Measurements from ENCODE around the gene SLC7A6. TPM values are rescaled to one million over a fixed set of nuclear protein-coding genes. Genes with fewer than 3 reads are reported as not detected.
A peak's percentile ranks its signal among the peaks of the same experiment; 100 is the strongest.

The SLC7A6 gene
- total RNA-seq, 1 donor from 2014 or later: 103 TPM

DNA sequence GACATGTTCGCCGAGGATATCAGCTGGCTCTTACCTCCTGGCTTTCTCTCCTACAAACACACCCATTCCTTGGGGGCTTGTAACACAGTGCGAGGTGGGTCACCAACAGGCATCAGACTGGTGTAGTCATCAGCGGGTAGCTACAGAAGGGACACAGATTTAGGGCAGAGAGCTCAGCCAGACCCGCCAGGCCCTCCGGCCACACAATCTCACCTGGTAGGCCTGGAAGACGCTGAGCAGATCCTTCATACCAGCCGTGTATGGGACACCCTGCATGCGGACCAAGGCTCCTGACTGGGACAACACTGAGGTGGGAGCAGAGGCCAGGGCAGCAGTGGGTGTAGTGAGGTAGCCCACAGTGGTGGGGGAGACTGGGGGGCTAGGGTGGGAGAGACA, 34.2 kb upstream of the SLC7A6 start:
- Mint-ChIP-seq H3K36me3 (ENCODE audit: low read depth) (peaks cover 26% of the 10 kb centered on the region), H3K4me3 (no peak overlapping the region), H3K27ac (no peak overlapping the region), H3K27me3 (no peaks in the 10 kb centered on the region), H3K4me1 (peaks cover 45% of the 10 kb centered on the region), H3K9me3 (no peaks in the 10 kb centered on the region)
- intact Hi-C loops (cut with micrococcal nuclease): no loop called here
- no peak for DNase-seq

GRCh38 chr16:68230956-68231355, 33.4 kb upstream of the SLC7A6 start:
- Mint-ChIP-seq H3K36me3 (ENCODE audit: low read depth) (peaks cover 23% of the 10 kb centered on the region), H3K4me3 (no peak overlapping the region), H3K9me3 (no peaks in the 10 kb centered on the region), H3K4me1 (peaks cover 41% of the 10 kb centered on the region), H3K27me3 (no peaks in the 10 kb centered on the region), H3K27ac (peak overlapping the region; percentile 70)
- DNase-seq: no peak
- intact Hi-C loops (cut with micrococcal nuclease): no loop called here

DNA sequence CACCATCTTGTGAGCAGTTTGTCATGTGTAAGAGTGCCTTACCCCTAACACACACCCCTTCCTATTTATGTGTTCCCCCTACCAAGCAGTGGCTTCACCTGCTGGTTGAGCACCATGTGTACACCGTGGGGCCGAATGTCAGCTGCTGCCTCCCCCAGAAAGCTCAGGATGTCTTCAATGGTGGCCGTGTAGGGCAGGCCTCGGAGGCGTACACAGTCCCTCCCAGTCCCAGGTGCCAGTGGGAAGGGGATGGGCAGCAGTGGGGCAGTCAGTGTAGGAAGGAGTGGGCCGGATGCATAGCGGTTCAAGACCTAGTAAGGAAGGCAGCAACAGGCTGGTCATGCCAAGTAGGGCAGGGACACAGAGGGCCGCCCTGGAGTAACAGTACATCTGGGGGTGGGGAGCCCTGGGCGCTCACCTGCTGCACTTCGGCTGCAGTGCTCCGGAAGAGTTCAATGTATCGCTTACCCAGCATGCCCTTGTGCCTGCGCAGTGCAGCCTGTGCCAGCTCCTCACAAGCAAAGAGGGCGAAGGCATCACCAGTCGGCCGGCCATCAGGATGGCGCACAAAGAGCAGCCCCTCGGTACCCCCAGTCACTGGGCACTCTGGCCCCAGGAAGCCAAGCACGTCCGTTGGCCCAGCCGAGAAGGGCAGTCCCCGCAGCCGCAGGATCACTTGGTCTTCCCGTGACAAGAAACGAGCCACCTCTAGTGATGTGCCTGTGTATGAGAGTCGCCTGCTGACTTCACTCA, 32.8 kb upstream of the SLC7A6 start:
- peak; percentile 58 for DNase-seq
- intact Hi-C loops (cut with micrococcal nuclease): no loop called here
- Mint-ChIP-seq H3K4me3 (no peak overlapping the region), H3K27ac (peak overlapping the region; percentile 12), H3K27me3 (peaks cover 2% of the 10 kb centered on the region), H3K36me3 (ENCODE audit: low read depth) (peaks cover 23% of the 10 kb centered on the region), H3K4me1 (peaks cover 42% of the 10 kb centered on the region), H3K9me3 (no peaks in the 10 kb centered on the region)

DNA sequence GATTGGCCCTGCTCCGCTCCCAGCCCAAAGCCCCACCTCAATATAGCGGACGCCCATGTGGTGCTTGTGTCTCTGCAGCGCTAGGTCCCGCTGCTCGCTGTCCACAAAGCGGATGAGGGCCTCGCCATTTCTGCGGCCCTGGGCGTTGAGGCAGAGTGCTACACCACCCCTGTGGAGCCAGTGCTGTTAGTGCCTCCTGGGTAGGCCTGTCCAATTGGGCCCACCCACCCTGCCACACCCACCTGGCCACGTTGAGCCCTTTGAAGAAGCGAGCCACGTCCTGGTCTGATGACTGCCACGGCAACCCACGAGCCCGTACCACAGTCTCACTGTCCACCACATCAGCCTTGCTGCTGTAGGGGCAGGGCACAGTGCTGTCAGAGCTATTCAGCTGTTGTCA, 32.0 kb upstream of the SLC7A6 start:
- H3K4me3 Mint-ChIP-seq: no peak overlapping the region
- H3K27ac Mint-ChIP-seq: no peak overlapping the region
- intact Hi-C loops (cut with micrococcal nuclease): no loop called here
- H3K27me3 Mint-ChIP-seq: peaks cover 2% of the 10 kb centered on the region
- no peaks in the 10 kb centered on the region for H3K9me3 Mint-ChIP-seq
- H3K4me1 Mint-ChIP-seq: peaks cover 41% of the 10 kb centered on the region
- peak; percentile 59 for DNase-seq
- peaks cover 20% of the 10 kb centered on the region for H3K36me3 Mint-ChIP-seq (ENCODE audit: low read depth)

DNA sequence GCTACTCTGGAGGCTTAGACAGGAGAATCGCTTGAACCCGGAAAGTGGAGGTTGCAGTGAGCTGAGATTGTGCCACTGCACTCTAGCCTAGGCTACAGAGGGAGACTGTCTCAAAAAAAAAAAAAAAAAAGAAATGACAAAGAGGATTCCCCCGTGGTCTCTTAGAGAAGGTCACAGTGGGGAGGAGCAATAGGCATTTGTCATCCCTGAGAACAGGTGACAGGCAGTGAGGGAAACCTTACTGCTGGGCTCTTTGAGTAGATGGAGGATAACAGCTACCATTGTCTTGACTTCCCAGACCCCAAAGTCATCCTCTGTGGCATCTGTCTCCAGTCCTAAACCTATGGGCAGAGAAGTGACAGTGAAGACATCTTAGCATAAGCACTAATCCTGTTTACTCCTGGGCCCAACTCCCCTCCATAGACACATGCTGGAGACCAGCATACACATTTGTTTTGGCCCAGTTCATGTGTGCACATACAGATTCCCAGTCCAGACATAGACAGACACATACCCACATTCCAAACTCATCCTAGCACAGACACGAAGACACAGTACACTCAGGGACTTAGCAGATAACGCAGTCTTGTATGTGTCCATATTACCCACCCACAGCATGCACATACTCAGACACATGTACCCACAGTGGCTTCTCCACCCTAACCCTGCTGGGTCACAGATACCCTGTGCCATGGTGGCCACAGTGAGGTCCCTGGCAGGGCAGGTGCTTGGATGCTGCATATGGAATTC, 31.1 kb upstream of the SLC7A6 start:
- H3K27ac Mint-ChIP-seq: peak overlapping the region; percentile 14
- peaks cover 15% of the 10 kb centered on the region for H3K36me3 Mint-ChIP-seq (ENCODE audit: low read depth)
- DNase-seq: peak; percentile 59
- H3K27me3 Mint-ChIP-seq: peaks cover 2% of the 10 kb centered on the region
- no peak overlapping the region for H3K4me3 Mint-ChIP-seq
- no peaks in the 10 kb centered on the region for H3K9me3 Mint-ChIP-seq
- H3K4me1 Mint-ChIP-seq: peaks cover 36% of the 10 kb centered on the region
- intact Hi-C loops (cut with micrococcal nuclease): no loop called here

DNA sequence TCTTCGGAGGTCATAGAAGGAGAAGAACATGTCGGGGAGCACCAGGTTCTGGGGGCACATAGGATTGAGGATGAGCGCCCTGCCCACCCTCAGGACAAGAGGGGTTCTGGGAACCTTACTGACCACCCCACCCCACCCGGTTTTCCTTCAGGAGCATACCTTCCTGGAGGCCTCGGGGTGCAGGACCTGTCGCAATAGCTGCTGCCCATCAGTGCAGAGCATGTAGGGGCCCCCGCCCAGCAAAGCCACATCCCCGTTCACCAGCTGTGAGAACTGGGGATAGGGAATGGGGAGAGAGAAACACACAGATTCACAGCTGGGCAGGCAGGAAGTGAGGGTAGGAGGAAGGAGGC, 30.5 kb upstream of the SLC7A6 start:
- no peaks in the 10 kb centered on the region for H3K9me3 Mint-ChIP-seq
- no peak overlapping the region for H3K27ac Mint-ChIP-seq
- H3K36me3 Mint-ChIP-seq (ENCODE audit: low read depth): peaks cover 15% of the 10 kb centered on the region
- peaks cover 35% of the 10 kb centered on the region for H3K4me1 Mint-ChIP-seq
- no peak overlapping the region for H3K4me3 Mint-ChIP-seq
- intact Hi-C loops (cut with micrococcal nuclease): no loop called here
- H3K27me3 Mint-ChIP-seq: peaks cover 2% of the 10 kb centered on the region
- no peak for DNase-seq

- Mint-ChIP-seq H3K9me3 (no peaks in the 10 kb centered on the region), H3K27ac (peak overlapping the region; percentile 21), H3K4me1 (peaks cover 31% of the 10 kb centered on the region), H3K36me3 (ENCODE audit: low read depth) (peaks cover 11% of the 10 kb centered on the region), H3K4me3 (peak overlapping the region; percentile 44), H3K27me3 (peaks cover 2% of the 10 kb centered on the region)
- intact Hi-C loops (cut with micrococcal nuclease): no loop called here
- DNase-seq: peak; percentile 62
Measured at GRCh38 chr16:68234188-68235107, 29.9 kb upstream of the SLC7A6 start.

- H3K4me3 Mint-ChIP-seq: no peak overlapping the region
- H3K36me3 Mint-ChIP-seq (ENCODE audit: low read depth): peaks cover 9% of the 10 kb centered on the region
Measured at GRCh38 chr16:68235108-68235886, 29.0 kb upstream of the SLC7A6 start.

DNA sequence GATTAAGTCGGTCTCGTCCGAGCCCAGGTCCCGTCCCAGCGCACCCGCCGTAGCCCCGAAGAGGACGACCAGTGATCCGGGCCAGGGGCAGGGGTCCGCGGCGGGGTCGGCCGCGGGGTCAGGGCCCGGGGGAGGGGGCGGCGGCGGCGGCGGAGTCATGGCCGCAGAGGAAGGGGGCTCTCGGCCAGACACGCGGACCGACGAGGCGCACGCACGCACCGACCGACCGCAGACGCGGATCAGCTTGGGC, 28.5 kb upstream of the SLC7A6 start, which contains the start of gene ESRP2:
ESRP2 (minus strand) TSS at position 241 of the 250 bp plus-strand sequence; CDS start at position 159, 82 bp downstream.
- H3K4me3 Mint-ChIP-seq: peak within 1 kb of the TSS; percentile 92
- H3K27ac Mint-ChIP-seq: peak within 1 kb of the TSS; percentile 70
- no peaks in the 10 kb centered on the region for H3K9me3 Mint-ChIP-seq
- H3K27me3 Mint-ChIP-seq: peaks cover 2% of the 10 kb centered on the region
- DNase-seq: no peak
- peaks cover 32% of the 10 kb centered on the region for H3K4me1 Mint-ChIP-seq
- intact Hi-C loops (cut with micrococcal nuclease): no loop called here
- peaks cover 5% of the 10 kb centered on the region for H3K36me3 Mint-ChIP-seq (ENCODE audit: low read depth)

More at GRCh38 chr16:68235108-68235886, 29.0 kb upstream of the SLC7A6 start:
- peak; percentile 66 for DNase-seq
- peaks cover 2% of the 10 kb centered on the region for H3K27me3 Mint-ChIP-seq
- peaks cover 34% of the 10 kb centered on the region for H3K4me1 Mint-ChIP-seq
- intact Hi-C loops (cut with micrococcal nuclease): no loop called here
- H3K9me3 Mint-ChIP-seq: no peaks in the 10 kb centered on the region
- H3K27ac Mint-ChIP-seq: no peak overlapping the region

DNA sequence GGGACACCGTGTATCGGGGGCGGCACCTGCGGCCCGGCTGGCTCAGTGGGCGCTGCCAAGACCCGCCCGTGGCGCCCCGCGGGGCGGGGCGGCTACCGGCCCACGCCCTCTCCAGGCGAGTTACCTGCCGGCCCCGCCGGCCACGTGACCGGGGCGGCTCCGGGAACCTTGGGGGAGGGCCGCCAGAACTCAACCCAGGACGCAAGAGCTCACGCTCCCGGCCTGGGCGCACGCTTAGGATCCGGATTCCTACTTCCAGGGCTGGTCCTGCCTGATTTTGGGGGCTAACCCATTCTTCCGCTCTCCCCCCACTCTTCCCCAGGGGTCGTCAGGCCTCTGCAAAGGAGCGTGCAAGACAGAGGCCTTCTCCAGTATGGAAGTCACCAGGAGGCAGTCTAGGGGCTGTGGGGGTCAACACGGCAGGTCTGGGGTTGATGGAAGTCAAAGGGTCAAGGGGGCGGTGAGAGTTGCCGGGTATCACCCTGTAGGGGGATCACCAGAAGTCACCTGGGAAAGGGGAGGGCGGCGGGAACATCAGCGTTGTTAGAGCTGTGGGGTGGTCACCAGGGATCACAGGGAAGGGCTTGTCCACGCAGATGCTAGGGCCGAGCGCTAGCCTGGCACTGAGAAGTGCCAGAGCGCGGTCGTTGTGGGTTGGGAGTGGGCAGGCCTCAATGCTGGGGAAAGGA, 28.0 kb upstream of the SLC7A6 start:
- peak overlapping the region; percentile 70 for H3K27ac Mint-ChIP-seq
- peaks cover 2% of the 10 kb centered on the region for H3K27me3 Mint-ChIP-seq
- H3K4me1 Mint-ChIP-seq: peaks cover 32% of the 10 kb centered on the region
- H3K4me3 Mint-ChIP-seq: peak overlapping the region; percentile 92
- peak; percentile 82 for DNase-seq
- intact Hi-C loops (cut with micrococcal nuclease): no loop called here
- peaks cover 4% of the 10 kb centered on the region for H3K36me3 Mint-ChIP-seq (ENCODE audit: low read depth)
- no peaks in the 10 kb centered on the region for H3K9me3 Mint-ChIP-seq

- H3K4me1 Mint-ChIP-seq: peaks cover 32% of the 10 kb centered on the region
- H3K27me3 Mint-ChIP-seq: peaks cover 2% of the 10 kb centered on the region
- DNase-seq: peak; percentile 68
- intact Hi-C loops (cut with micrococcal nuclease): loop anchor here (1.0 kb wide), 1 partner anchor 8 kb away; the partner anchor contains the start of gene PLA2G15
- H3K9me3 Mint-ChIP-seq: no peaks in the 10 kb centered on the region
- peak overlapping the region; percentile 70 for H3K27ac Mint-ChIP-seq
- peak overlapping the region; percentile 92 for H3K4me3 Mint-ChIP-seq
- peaks cover 3% of the 10 kb centered on the region for H3K36me3 Mint-ChIP-seq (ENCODE audit: low read depth)
Measured at GRCh38 chr16:68236826-68237242, 27.5 kb upstream of the SLC7A6 start.

GRCh38 chr16:68237243-68238028, 26.9 kb upstream of the SLC7A6 start:
- intact Hi-C loops (cut with micrococcal nuclease): loop anchor here (1.0 kb wide), 1 partner anchor 8 kb away; the partner anchor contains the start of gene PLA2G15
- H3K27ac Mint-ChIP-seq: peak overlapping the region; percentile 70
- H3K4me1 Mint-ChIP-seq: peaks cover 32% of the 10 kb centered on the region
- DNase-seq: peak; percentile 97
- peaks cover 3% of the 10 kb centered on the region for H3K36me3 Mint-ChIP-seq (ENCODE audit: low read depth)
- peaks cover 2% of the 10 kb centered on the region for H3K27me3 Mint-ChIP-seq
- peak overlapping the region; percentile 92 for H3K4me3 Mint-ChIP-seq
- H3K9me3 Mint-ChIP-seq: no peaks in the 10 kb centered on the region
